Measurements from ENCODE around the gene RARRES2.

- TF ChIP-seq EGR1 (IDR thresholded peaks at IDR 0.05) (no peak), MAX (IDR thresholded peaks at IDR 0.05) (no peak), RAD21 (IDR thresholded peaks at IDR 0.05; ENCODE audit: low read depth) (no peak), CREB1 (IDR thresholded peaks at IDR 0.05; ENCODE audit: low read depth) (no peak), YY1 (IDR thresholded peaks at IDR 0.05; ENCODE audit: low read depth) (no peak), NFIC (IDR thresholded peaks at IDR 0.05) (no peak), TCF12 (IDR thresholded peaks at IDR 0.05; ENCODE audit: low read depth) (no peak)
Observed at GRCh38 chr7:150358433-150358832, 17.0 kb upstream of the RARRES2 start.

All from Ishikawa (cell line).